K562 (cell line): Measurements from ENCODE around the gene LGALS3BP. TPM values are rescaled to one million over a fixed set of nuclear protein-coding genes. Genes with fewer than 3 reads are reported as not detected.

Source experiments
- DNMT1 ChIP-seq: fragments of 450-650 bp; IDR thresholded peaks from 2 replicates; pipeline ENCODE4 v1.6.1; 2016; ENCODE audit warnings: antibody characterized with exemption, mild to moderate bottlenecking
- HLTF ChIP-seq: fragments of 450-650 bp; IDR thresholded peaks from 2 replicates; pipeline ENCODE4 v1.6.1; 2016
- ILK ChIP-seq: fragments of 450-650 bp; IDR thresholded peaks from 2 replicates; pipeline ENCODE4 v1.6.1; 2016; ENCODE audit warnings: missing genetic modification characterization, low read depth, mild to moderate bottlenecking, missing compliant biosample characterization, moderate library complexity, borderline replicate concordance
- POLR2B ChIP-seq: fragments of 450-650 bp; IDR thresholded peaks from 2 replicates; pipeline ENCODE4 v1.6.1; 2018; ENCODE audit warnings: low read depth; ENCODE audit not compliant: partially characterized antibody
- PRMT5 ChIP-seq: sonication (generic); formaldehyde crosslinking; IDR thresholded peaks from 2 replicates; pipeline ENCODE4 v1.5.0; 2020; ENCODE audit warnings: missing genetic modification reagents
- PRPF4 ChIP-seq: fragments of 200-400 bp; formaldehyde crosslinking; IDR thresholded peaks from one replicate; pipeline ENCODE4 v1.6.1; 2017; ENCODE audit warnings: low read length, low read depth, mild to moderate bottlenecking; ENCODE audit not compliant: insufficient read depth, poor library complexity, severe bottlenecking
- RAD21 ChIP-seq, 2 experiments: fragments of 250-450 bp in 1 of 2; fragments of 450-650 bp in 1 of 2; sonication (Bioruptor Pico) in 1 of 2; formaldehyde crosslinking in 1 of 2; IDR thresholded peaks in 1 of 2; conservative IDR thresholded peaks in 1 of 2; 2 replicates each; pipeline versions ENCODE4 v1.4.0 to v1.8.0; 2020 to 2022; ENCODE audit warnings: mild to moderate bottlenecking in 2 of 2, moderate library complexity in 1 of 2
- RBBP5 ChIP-seq: fragments of 200-600 bp; sonication (generic); IDR thresholded peaks from 2 replicates; pipeline ENCODE4 v1.6.1; 2012; ENCODE audit warnings: borderline replicate concordance, mild to moderate bottlenecking, low read length, control low read depth, inconsistent platforms; ENCODE audit not compliant: insufficient read depth, poor library complexity, severe bottlenecking
- STAG1 ChIP-seq: sonication (generic); formaldehyde crosslinking; IDR thresholded peaks from 2 replicates; pipeline ENCODE4 v1.5.0; 2020; ENCODE audit warnings: missing genetic modification reagents, borderline replicate concordance
- TCF15 ChIP-seq: fragments of 250-450 bp; sonication (Bioruptor Pico); IDR thresholded peaks from 2 replicates; pipeline ENCODE4 v1.8.0; 2022; ENCODE audit warnings: moderate library complexity, mild to moderate bottlenecking, inconsistent platforms
- TCF3 ChIP-seq: sonication (generic); formaldehyde crosslinking; IDR thresholded peaks from 2 replicates; pipeline ENCODE4 v1.4.0; 2020; ENCODE audit warnings: mild to moderate bottlenecking, missing genetic modification reagents
- ZFP36 ChIP-seq: fragments of 150-350 bp; IDR thresholded peaks from 2 replicates; pipeline ENCODE4 v1.6.1; 2018; ENCODE audit warnings: low read length, low read depth; ENCODE audit not compliant: partially characterized antibody
- ZFX ChIP-seq: sonication (generic); formaldehyde crosslinking; IDR thresholded peaks from 2 replicates; pipeline ENCODE4 v1.8.0; 2022; ENCODE audit warnings: mild to moderate bottlenecking, missing genetic modification reagents, moderate library complexity
- ZNF407 ChIP-seq: fragments of 450-650 bp; IDR thresholded peaks from 2 replicates; pipeline ENCODE4 v1.6.1; 2016; ENCODE audit warnings: low read depth
- polyA plus RNA-seq, 8 experiments: library from polyadenylated mRNA; depleted of rRNA in 4 of 8; stranded (reverse) in 5 of 8; unstranded in 3 of 8; fragments of >200 nt; fragmentation: Nextera tagmentation in 2 of 8; fragmentation: Illumina TruSeq in 1 of 8; extraction: Ambion mirVana in 2 of 8; extraction: Trizol in 1 of 8; gene quantifications; 2 replicates each; pipeline versions ENCODE4 v1.2.1 to v1.2.3, GENCODE V29; 2011 to 2014; ENCODE audit warnings: inconsistent platforms in 1 of 8, missing spikeins in 1 of 8
- total RNA-seq, 7 experiments: library from RNA; depleted of rRNA in 6 of 7; stranded (reverse); fragments of >200 nt in 6 of 7; fragmentation: Illumina TruSeq in 2 of 7; extraction: Trizol in 2 of 7; gene quantifications; 2 replicates each; pipeline versions ENCODE4 v1.2.1 to v1.2.3, GENCODE V29; 2011 to 2021; ENCODE audit warnings: low replicate concordance in 1 of 7
- TF ChIP-seq, protein P1 (sequence below), 3 experiments: IDR thresholded peaks in 2 of 3; conservative IDR thresholded peaks in 1 of 3; 2 replicates each; pipeline ENCODE4 v1.5.1; 2011 to 2012; ENCODE audit warnings: low read length in 3 of 3, mild to moderate bottlenecking in 3 of 3, control low read depth in 2 of 3, improper control_type of control experiment in 1 of 3, inconsistent platforms in 1 of 3, low read depth in 1 of 3, mixed read lengths in 1 of 3, moderate library complexity in 1 of 3; ENCODE audit not compliant: insufficient read depth in 2 of 3

Gene LGALS3BP
- total and polyA plus RNA-seq, 9 of the 15 experiments (the other 6 are each of a cell fraction or from before 2014, with no cell fraction given) = 0.39 to 5.3 (median 3.2) TPM

DNA sequence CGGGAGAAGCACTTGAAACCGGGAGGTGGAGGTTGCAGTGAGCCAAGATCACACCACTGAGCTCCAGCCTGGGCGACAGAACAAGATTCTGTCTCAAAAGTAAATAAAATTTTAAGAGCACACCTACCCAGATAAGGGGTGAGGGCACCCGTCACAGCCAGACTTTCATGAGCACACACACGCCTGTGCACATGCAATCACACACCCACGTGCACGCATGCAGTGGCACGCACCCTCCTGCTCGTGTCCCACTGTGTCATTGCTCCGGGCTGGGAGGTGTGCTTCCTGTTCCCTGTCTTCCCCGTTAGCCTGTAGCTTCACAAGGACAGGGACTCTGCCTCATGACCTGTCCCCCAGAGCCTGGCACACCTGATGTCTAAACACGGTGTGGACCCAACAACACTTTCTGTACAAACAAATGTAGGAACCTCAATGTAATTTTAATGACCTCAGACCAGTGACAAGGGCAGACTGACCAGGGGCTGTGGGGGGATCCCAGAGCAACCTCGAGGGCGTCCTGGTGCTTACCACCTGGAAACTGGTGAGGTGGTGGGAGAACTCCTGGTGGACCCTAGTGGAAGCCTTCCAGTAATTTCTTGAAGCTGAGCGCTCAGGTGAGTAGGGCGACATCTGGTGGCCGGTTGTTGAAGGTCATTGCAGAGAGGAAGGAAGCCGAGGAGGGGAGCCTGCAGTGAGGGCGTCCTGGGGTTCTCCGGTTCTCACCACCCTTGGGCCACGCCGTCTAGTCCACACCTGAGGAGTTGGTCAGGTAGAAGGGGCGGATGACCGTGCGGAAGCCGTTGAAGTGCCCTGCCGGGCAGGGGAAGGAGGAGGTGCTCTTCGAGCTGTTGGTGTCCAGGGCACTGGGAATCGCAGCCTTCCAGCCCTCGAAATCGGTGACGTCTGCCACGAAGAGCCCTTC, 8.6 kb downstream of the LGALS3BP start (continued):
- TF ChIP-seq, protein P1, sequence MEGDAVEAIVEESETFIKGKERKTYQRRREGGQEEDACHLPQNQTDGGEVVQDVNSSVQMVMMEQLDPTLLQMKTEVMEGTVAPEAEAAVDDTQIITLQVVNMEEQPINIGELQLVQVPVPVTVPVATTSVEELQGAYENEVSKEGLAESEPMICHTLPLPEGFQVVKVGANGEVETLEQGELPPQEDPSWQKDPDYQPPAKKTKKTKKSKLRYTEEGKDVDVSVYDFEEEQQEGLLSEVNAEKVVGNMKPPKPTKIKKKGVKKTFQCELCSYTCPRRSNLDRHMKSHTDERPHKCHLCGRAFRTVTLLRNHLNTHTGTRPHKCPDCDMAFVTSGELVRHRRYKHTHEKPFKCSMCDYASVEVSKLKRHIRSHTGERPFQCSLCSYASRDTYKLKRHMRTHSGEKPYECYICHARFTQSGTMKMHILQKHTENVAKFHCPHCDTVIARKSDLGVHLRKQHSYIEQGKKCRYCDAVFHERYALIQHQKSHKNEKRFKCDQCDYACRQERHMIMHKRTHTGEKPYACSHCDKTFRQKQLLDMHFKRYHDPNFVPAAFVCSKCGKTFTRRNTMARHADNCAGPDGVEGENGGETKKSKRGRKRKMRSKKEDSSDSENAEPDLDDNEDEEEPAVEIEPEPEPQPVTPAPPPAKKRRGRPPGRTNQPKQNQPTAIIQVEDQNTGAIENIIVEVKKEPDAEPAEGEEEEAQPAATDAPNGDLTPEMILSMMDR (IDR thresholded peaks at IDR 0.05 in 2 of 3, conservative IDR thresholded peaks at IDR 0.05 in 1 of 3; ENCODE audit: insufficient read depth in 2 of 3, low read depth in 1 of 3, low read length in 3 of 3) = peak; percentile 92 to 97 (median 92)
- no peak for TF ChIP-seq ILK (tag)
- no peak for TF ChIP-seq TCF15 (CRISPR knock-in tag)
- no peak for TF ChIP-seq HLTF
- peak; percentile 14 for TF ChIP-seq ZFP36
- TF ChIP-seq PRMT5 = no peak
- TF ChIP-seq TCF3 = no peak
- TF ChIP-seq RBBP5 = no peak
- TF ChIP-seq ZNF407 = peak; percentile 32; the same call in 1 of the 2 replicates
- TF ChIP-seq STAG1 (CRISPR knock-in tag) = peak; percentile 55; the same call in 1 of the 2 replicates
- TF ChIP-seq POLR2B = no peak
- peak; percentile 66 to 83 for TF ChIP-seq RAD21 (CRISPR knock-in tag; conservative IDR thresholded peaks at IDR 0.05 in 1 of 2, IDR thresholded peaks at IDR 0.05 in 1 of 2)
- no peak for TF ChIP-seq DNMT1
- TF ChIP-seq ZFX (CRISPR knock-in tag) = no peak
- no peak for TF ChIP-seq PRPF4
